PFSK-1 (cell line): ENCODE data around the gene LTBP1.

Source experiments
- FOXP2 ChIP-seq: optimal IDR thresholded peaks from 2 replicates; pipeline ENCODE3; 2011; ENCODE audit warnings: borderline replicate concordance, control low read depth, inconsistent platforms; ENCODE audit not compliant: insufficient read depth; ENCODE audit errors: extremely low read length, extremely low read depth
- POLR2AphosphoS5 ChIP-seq: IDR thresholded peaks from 2 replicates; pipeline ENCODE4 v1.6.1; 2012; ENCODE audit warnings: low read depth, mild to moderate bottlenecking, control low read depth, low read length, moderate library complexity
- REST ChIP-seq, 2 experiments: IDR thresholded peaks; 2 replicates each; pipeline versions ENCODE4 v1.6.1 to v1.8.0; 2011 to 2012; ENCODE audit warnings: low read depth in 2 of 2, low read length in 2 of 2, control low read depth in 1 of 2, inconsistent platforms in 1 of 2, mild to moderate bottlenecking in 1 of 2, moderate library complexity in 1 of 2; ENCODE audit not compliant: insufficient read depth in 1 of 2
- SIN3A ChIP-seq: IDR thresholded peaks from 2 replicates; pipeline ENCODE4 v1.6.1; 2012; ENCODE audit warnings: mild to moderate bottlenecking, low read length, moderate library complexity, borderline replicate concordance; ENCODE audit not compliant: insufficient read depth
- TAF1 ChIP-seq: IDR thresholded peaks from 2 replicates; pipeline ENCODE4 v1.6.1; 2012; ENCODE audit warnings: low read length, control low read depth, borderline replicate concordance; ENCODE audit not compliant: insufficient read depth

Gene LTBP1

GRCh38 chr2:33134791-33135560 is 188.2 kb downstream of the LTBP1 start:
- TF ChIP-seq TAF1 (no peak), FOXP2 (no peak), POLR2AphosphoS5 (no peak), REST (IDR thresholded peaks at IDR 0.05; ENCODE audit: insufficient read depth in 1 of 2, low read depth in 2 of 2, low read length in 2 of 2) (no peak), SIN3A (no peak)

- TF ChIP-seq FOXP2 (no peak), TAF1 (no peak), SIN3A (no peak), REST (IDR thresholded peaks at IDR 0.05; ENCODE audit: insufficient read depth in 1 of 2, low read depth in 2 of 2, low read length in 2 of 2) (no peak), POLR2AphosphoS5 (no peak)
Measured at GRCh38 chr2:33135645-33136044, 188.9 kb downstream of the LTBP1 start.

- TF ChIP-seq POLR2AphosphoS5 (no peak), SIN3A (no peak), FOXP2 (no peak)
Measured at GRCh38 chr2:33136056-33136455, 189.3 kb downstream of the LTBP1 start.

- TF ChIP-seq SIN3A (no peak), REST (IDR thresholded peaks at IDR 0.05; ENCODE audit: insufficient read depth in 1 of 2, low read depth in 2 of 2, low read length in 2 of 2) (no peak), FOXP2 (no peak), POLR2AphosphoS5 (no peak), TAF1 (no peak)
Measured at GRCh38 chr2:33136566-33136965, 189.8 kb downstream of the LTBP1 start.

GRCh38 chr2:33137331-33137730 is 190.6 kb downstream of the LTBP1 start:
- TF ChIP-seq REST (IDR thresholded peaks at IDR 0.05; ENCODE audit: insufficient read depth in 1 of 2, low read depth in 2 of 2, low read length in 2 of 2) (no peak), TAF1 (no peak), POLR2AphosphoS5 (no peak), FOXP2 (no peak), SIN3A (no peak)
